WERI-Rb-1 (cell line): Measurements from ENCODE around the gene TMEM107.

Source experiments
- DNase-seq: peaks from one replicate; pipeline ENCODE4 v3.0.0-alpha.2; 2020
- H3K27ac ChIP-seq: fragments of 250-450 bp; sonication (Bioruptor Pico); 2 replicates; pipeline ENCODE4 v1.5.1; 2020; ENCODE audit warnings: mild to moderate bottlenecking, moderate library complexity
- H3K27me3 ChIP-seq: fragments of 250-450 bp; sonication (Bioruptor Pico); 2 replicates; pipeline ENCODE4 v1.5.1; 2021; ENCODE audit warnings: mild to moderate bottlenecking, low read depth, moderate library complexity; ENCODE audit not compliant: insufficient read depth, severe bottlenecking
- H3K36me3 ChIP-seq: fragments of 250-450 bp; sonication (Bioruptor Pico); 2 replicates; pipeline ENCODE4 v1.5.1; 2020; ENCODE audit warnings: mild to moderate bottlenecking, moderate library complexity
- H3K4me3 ChIP-seq: 2 replicates; pipeline ENCODE4 v1.5.1; 2011; ENCODE audit warnings: low read depth, mild to moderate bottlenecking, control low read depth, low read length
- H3K9me3 ChIP-seq: fragments of 250-450 bp; sonication (Bioruptor Pico); 2 replicates; pipeline ENCODE4 v1.5.1; 2021; ENCODE audit warnings: mild to moderate bottlenecking, moderate library complexity; ENCODE audit not compliant: severe bottlenecking
- CTCF ChIP-seq: IDR thresholded peaks from 2 replicates; pipeline ENCODE4 v1.5.1; 2011; ENCODE audit warnings: low read depth, mild to moderate bottlenecking, control low read depth, inconsistent platforms, low read length

The TMEM107 gene

GRCh38 chr17:8162997-8163977, 12.9 kb downstream of the TMEM107 start:
- Histone ChIP-seq H3K27ac (peak overlapping the region; percentile 98), H3K4me3 (peak overlapping the region; percentile 82), H3K27me3 (no peaks in the 10 kb centered on the region), H3K9me3 (no peaks in the 10 kb centered on the region), H3K36me3 (peaks cover 31% of the 10 kb centered on the region)
- DNase-seq, result peak; percentile 92
- no peak for TF ChIP-seq CTCF

DNA sequence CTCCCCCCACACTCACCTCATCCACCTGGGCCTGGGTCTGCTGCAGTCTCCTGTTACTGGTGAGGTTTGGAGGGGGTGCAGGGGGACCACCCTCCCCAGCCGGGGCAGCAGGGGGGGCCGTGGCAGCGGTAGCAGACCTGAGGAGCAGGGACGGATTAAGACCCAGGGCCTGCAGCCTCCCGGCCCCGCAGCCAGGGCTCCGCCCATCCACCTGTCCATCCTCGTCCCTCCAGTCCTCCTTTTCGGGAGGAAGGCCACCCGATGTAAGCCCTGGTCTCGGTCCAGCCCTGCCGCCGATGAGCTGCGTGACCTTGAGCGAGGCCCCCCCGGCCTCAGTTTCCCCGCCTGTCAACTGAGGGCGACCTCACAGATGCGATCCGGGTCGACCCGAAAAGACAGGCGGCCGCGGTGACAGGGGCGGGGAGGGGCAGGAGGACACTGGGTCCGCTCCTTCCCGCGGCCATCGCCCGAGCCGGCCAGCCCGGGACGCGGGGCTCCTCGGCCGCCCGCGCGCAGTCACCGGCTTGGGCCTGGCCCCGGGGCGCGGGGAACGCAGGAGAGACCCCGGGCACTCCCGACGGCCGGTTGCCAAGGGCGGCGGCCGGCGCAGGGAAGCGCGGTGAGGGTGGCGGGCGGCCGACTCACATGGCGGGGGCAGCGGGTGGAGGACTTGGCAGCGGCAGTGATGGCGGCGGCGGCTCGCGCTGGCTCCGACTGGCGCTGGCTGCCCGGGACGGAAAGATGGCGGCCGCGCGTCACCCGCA, 13.8 kb downstream of the TMEM107 start, which contains the start of gene VAMP2:
VAMP2 (minus strand) TSS at position 716 of the 764 bp plus-strand sequence; CDS start at position 647, 69 bp downstream.
- Histone ChIP-seq H3K4me3 (peak within 1 kb of the TSS; percentile 95), H3K27me3 (no peaks in the 10 kb centered on the region), H3K36me3 (peaks cover 35% of the 10 kb centered on the region), H3K27ac (peak within 1 kb of the TSS; percentile 98), H3K9me3 (no peaks in the 10 kb centered on the region)
- peak; percentile 72 for DNase-seq
- 0 out of 2 replicates have a peak, but pooled peaks have one; percentile 11 for TF ChIP-seq CTCF

GRCh38 chr17:8161289-8162232, 14.6 kb downstream of the TMEM107 start:
- DNase-seq, result no peak
- peak overlapping the region; percentile 95 for H3K4me3 ChIP-seq
- peak overlapping the region; percentile 98 for H3K27ac ChIP-seq
- peaks cover 35% of the 10 kb centered on the region for H3K36me3 ChIP-seq
- no peaks in the 10 kb centered on the region for H3K27me3 ChIP-seq
- TF ChIP-seq CTCF, result no peak
- no peaks in the 10 kb centered on the region for H3K9me3 ChIP-seq

DNA sequence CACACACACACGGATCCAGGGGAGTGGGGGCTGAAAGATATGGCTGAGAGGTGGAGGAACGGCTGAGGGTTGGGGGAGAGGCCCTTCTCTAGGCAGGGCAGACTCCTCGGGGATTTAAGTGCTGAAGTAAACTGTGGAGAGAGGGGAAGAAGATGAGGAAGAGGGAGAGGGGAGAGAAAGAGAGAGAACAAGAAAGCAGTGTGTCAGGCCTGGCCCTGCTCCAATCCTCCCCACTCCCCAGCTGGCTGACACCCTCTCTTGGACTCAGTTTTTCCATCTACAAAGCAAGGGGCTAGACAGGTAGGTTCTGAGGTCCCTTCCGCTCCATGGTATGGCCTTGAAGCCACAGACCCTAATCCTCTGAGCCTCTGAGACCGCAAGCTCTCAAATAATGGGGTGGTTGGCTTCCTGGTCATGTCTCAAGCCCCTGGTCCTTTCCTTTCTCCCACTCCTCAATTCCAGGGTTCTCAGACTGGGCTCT, 15.4 kb downstream of the TMEM107 start:
- no peaks in the 10 kb centered on the region for H3K9me3 ChIP-seq
- peaks cover 35% of the 10 kb centered on the region for H3K36me3 ChIP-seq
- no peaks in the 10 kb centered on the region for H3K27me3 ChIP-seq
- H3K27ac ChIP-seq, result no peak overlapping the region; the same call in 1 of the 2 replicates
- DNase-seq, result no peak
- no peak overlapping the region for H3K4me3 ChIP-seq
- no peak for TF ChIP-seq CTCF

DNA sequence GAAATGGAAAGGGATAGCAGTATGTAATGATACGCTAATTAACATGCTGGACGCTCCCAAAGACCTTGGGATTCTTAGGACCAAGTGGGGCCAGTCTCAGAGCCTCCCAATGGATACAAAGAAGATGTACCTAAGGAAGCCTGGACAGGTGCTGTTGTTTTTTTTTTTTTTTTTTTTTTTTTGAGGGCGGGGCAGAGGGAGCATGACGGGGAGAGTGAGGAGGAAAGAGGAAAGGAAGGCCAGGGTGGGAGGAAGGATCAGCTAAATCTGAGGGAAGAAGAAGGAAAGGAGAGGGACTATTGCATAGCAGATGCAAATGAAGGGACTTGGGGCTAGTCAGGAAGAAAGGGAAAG, 16.0 kb downstream of the TMEM107 start:
- no peaks in the 10 kb centered on the region for H3K27me3 ChIP-seq

More for the DNA sequence above, 16.0 kb downstream of the TMEM107 start:
- no peak for DNase-seq
- H3K27ac ChIP-seq, result no peak overlapping the region
- no peak for TF ChIP-seq CTCF
- H3K36me3 ChIP-seq, result peaks cover 35% of the 10 kb centered on the region
- no peaks in the 10 kb centered on the region for H3K9me3 ChIP-seq
- H3K4me3 ChIP-seq, result no peak overlapping the region
